ENCODE measurements around the gene TVP23C.

The TVP23C gene

DNA sequence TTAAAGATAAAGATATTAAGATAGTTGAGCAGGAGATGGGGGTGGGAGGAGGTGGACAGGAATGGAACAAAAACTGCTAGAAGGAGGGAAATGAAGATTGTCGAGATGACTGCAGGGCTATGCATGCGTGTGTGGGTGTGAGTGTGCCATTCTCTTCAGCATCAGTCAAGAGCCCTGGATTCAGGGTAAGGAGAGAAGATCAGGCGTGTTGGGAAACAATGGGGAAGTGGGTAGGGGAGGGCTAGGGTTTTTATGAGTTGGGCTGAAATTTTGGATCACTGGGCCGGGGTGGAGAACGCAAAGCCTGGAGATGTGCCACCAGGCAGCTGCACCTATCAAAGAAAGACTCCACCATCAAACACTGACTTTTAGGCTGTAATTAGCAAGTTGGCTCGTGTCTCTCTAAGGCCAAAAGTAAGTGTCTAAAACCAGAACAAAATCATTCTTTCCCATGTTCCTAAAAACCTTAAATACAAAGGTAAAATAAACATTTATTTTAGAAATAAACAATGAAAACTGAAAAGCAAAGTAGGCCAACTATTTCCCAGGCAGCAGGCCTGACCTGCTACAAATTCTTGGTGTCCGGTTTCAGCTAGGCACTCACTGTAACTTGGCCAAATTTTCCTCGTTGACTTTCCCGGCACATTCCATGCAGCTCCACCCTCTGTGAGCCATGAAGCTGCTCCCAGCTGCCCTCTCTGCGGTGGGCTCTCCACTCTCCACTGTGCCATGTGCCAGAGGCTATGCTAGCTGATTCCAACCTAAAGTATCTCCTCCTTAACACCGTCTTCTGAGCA lies 100.1 kb downstream of the TVP23C start:
- TF ChIP-seq, protein P1, sequence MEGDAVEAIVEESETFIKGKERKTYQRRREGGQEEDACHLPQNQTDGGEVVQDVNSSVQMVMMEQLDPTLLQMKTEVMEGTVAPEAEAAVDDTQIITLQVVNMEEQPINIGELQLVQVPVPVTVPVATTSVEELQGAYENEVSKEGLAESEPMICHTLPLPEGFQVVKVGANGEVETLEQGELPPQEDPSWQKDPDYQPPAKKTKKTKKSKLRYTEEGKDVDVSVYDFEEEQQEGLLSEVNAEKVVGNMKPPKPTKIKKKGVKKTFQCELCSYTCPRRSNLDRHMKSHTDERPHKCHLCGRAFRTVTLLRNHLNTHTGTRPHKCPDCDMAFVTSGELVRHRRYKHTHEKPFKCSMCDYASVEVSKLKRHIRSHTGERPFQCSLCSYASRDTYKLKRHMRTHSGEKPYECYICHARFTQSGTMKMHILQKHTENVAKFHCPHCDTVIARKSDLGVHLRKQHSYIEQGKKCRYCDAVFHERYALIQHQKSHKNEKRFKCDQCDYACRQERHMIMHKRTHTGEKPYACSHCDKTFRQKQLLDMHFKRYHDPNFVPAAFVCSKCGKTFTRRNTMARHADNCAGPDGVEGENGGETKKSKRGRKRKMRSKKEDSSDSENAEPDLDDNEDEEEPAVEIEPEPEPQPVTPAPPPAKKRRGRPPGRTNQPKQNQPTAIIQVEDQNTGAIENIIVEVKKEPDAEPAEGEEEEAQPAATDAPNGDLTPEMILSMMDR (conservative IDR thresholded peaks at IDR 0.05) = no peak
- no peak overlapping the region for H3K27ac ChIP-seq

DNA sequence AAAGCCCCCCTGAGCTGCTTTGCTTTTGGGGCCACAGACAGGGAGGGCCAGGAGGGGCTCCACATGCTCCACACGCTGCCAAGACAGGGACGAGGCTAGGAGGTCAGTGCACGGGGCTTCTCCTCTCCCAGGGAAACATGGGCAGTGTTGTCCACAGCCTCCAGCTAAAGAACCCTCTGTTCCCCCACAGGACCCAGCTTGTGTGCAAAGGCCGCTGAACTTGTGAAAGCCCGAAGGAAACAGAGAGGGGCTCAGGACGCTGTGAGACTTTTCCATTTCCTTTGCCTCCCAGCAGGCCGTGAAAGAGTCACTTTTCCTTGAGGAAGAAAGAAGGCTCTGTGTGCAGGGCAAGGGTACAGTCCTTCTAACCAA lies 105.6 kb downstream of the TVP23C start:
- TF ChIP-seq, protein P1 (conservative IDR thresholded peaks at IDR 0.05) = no peak
- H3K27ac ChIP-seq = no peak overlapping the region

DNA sequence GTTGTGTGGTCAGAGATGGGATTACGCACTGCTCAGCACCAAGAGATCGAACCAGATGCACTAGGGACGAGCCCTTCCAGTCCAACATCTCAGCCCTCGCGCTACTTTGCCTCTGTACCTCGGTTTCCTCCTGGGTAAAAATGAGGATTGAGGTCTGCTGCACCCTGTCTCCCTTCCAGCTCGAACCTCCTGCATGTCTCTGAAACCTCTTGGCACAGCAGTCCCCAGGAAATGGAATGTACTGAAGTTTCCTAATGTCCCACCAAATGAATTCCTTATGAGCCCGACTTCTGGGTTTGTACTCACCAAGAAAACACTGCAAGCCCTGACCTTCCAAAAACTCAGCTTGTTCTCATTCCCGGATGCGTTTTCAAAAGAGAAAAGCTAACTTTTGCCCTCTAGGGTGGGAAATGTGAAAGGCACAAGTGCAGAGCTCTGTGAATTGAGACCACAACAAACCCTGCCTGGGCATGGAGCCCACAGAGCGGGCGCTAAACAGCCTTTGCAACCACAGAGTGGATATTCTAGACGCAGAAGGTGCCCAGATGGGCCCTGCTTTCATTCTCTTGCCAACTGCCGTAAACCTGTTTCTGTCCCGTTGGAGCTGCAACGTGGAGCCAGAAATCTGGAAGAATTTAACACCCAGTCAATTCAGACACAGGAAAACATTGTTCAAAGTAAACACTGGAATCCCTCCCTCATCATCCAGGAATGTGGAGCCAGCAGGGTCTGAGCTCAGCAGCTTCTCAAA lies 106.1 kb downstream of the TVP23C start:
- TF ChIP-seq, protein P1 (conservative IDR thresholded peaks at IDR 0.05) = no peak
- no peak overlapping the region for H3K27ac ChIP-seq

DNA sequence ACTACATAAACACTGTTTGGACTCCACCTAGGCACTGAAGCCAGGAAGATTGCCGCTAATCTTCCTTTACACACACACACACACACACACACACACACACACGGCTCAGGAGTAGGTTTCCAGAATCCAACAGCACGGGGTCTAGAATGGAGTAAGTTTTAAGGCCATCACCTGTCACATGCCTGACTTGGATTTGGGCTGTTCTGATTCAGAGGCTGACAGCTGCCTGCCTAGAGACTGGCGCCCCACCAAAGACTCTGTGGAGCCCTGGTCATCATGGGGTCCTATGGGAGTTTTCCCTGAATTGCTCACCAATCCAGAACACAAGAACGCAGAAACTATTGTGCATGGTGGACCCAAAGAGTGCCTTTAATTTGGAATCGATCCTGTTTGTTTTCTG lies 106.8 kb downstream of the TVP23C start:
- TF ChIP-seq, protein P1 (conservative IDR thresholded peaks at IDR 0.05) = no peak
- no peak overlapping the region for H3K27ac ChIP-seq

DNA sequence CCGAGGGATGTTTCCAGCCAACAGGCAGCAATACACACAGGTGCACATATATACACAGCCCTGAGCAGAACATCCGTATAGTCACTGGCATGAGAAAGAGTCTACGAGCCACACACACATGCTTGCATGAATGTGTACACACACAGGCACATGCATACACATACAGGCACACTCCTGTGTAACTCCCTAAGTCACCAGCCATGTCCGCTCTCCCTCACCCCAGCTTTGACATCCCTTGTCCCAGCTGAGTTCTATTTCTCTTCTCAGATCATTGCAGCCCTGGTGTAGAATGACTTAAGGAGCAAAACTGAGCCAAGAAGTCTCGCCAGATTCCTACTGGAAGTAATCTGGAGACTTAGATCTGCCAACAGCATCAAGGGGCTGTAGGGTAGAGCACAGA lies 108.9 kb downstream of the TVP23C start:
- no peak overlapping the region for H3K27ac ChIP-seq
- TF ChIP-seq, protein P1 (conservative IDR thresholded peaks at IDR 0.05) = no peak

DNA sequence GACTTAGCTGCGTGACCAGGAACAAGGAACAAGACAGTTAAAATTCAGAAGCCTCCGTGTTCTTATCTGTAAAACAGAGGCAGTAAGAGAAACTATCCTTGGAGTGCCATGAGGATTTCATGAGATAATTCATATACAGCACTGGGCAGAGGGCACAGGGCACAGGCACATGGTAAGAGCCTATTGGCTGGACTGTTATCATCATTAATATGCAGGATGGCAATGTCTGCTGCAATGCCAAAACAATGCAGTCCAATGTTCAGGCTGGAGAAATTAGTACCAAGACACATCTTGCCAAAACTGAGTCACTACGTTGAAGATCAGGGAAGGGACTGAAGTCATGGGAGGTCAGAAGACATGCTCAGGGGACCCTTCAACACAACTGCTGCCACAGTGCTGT lies 109.5 kb downstream of the TVP23C start:
- H3K27ac ChIP-seq = no peak overlapping the region
- TF ChIP-seq, protein P1 (conservative IDR thresholded peaks at IDR 0.05) = no peak

DNA sequence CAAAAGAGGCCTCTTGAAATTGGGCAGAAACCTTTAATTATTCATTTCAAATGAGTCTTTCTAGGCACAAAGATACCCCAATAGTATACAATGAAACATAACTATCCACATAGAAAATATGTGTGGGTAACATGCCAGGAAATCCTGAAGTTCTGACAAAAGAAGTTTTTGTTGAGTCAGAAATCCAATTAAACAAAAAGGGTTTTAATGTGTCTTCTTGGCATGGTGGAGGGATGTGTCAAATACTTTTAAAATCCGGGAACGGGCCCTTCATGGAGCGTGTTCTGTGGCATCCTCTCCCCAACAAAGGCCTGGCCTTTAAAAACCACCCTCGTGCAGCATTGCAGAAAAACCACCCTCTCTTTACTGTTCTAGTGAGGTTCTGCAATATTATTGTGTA lies 110.0 kb downstream of the TVP23C start:
- TF ChIP-seq, protein P1 (conservative IDR thresholded peaks at IDR 0.05) = no peak
- no peak overlapping the region for H3K27ac ChIP-seq

Measured in VCaP (cell line).